ENCODE results near the gene PRM2.

- no peak for TF ChIP-seq CTCF (IDR thresholded peaks at IDR 0.05)
- no peak for TF ChIP-seq POLR2A (IDR thresholded peaks at IDR 0.05)
- TF ChIP-seq POLR2AphosphoS5 (IDR thresholded peaks at IDR 0.05) = no peak
Measured at GRCh38 chr16:11251525-11252481, 24.5 kb downstream of the PRM2 start.

Measured in gastroesophageal sphincter (tissue), 3 donors.